ENCODE data around the gene HLTF.

GRCh38 chr3:149016242-149016641, 70.1 kb downstream of the HLTF start:
- no peak for TF ChIP-seq CTCF (IDR thresholded peaks at IDR 0.05)
- TF ChIP-seq POLR2AphosphoS5 (IDR thresholded peaks at IDR 0.05) = no peak

Measured in transverse colon (tissue), 4 donors.